Omental fat pad (tissue), 4 donors: ENCODE results near the gene TMEM209. TPM values are rescaled to one million over a fixed set of nuclear protein-coding genes. Genes with fewer than 3 reads are reported as not detected.

ENCODE experiments used
- ATAC-seq: fragments of 150-250 bp; one replicate; pipeline ENCODE4 v1.9.1; 2016; ENCODE audit warnings: mild to moderate bottlenecking, moderate library complexity; ENCODE audit not compliant: low FRiP score
- DNase-seq: peaks from one replicate; pipeline ENCODE4 v3.0.0-alpha.2; 2019; ENCODE audit warnings: low spot score
- CTCF ChIP-seq, 3 donors: fragments of 450-650 bp; IDR thresholded peaks; one replicate each; pipeline ENCODE4 v1.5.1; 2016 to 2017; ENCODE audit warnings: antibody characterized with exemption in 3 of 3, mild to moderate bottlenecking in 3 of 3, moderate library complexity in 2 of 3
- total RNA-seq, 4 donors: library from RNA; depleted of rRNA; stranded (reverse); fragments of >200 nt; gene quantifications; one replicate each; pipeline ENCODE4 v1.1.0, GENCODE V29; 2016

The TMEM209 gene
- total RNA-seq, 4 donors from 2014 or later: 8.9 to 17.2 (median 10.6) TPM

- DNase-seq (no peak), ATAC-seq (no peak)
Observed at GRCh38 chr7:130224210-130224609, 19.0 kb upstream of the TMEM209 start.

DNA sequence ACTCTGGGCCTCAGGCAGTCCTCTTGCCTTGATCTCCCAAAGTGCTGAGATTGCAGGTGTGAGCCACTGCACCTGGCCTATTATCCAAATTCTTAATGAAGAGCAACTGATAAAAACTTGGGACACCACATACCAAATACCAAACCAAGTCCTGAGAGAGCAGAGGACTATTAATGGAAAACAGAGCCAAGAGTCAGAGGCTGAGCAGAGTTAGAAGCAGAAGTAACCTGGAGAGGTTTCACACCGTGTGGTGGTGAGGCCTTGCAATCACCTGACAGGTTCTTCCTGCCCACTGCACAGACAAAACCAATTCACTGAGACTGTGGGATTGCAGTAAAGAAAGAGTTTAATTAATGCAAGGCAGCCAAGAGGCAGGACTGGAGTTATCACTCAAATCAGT lies 18.4 kb upstream of the TMEM209 start:
- TF ChIP-seq CTCF (IDR thresholded peaks at IDR 0.05): no peak
- no peak for DNase-seq
- no peak for ATAC-seq

More at GRCh38 chr7:130224210-130224609, 19.0 kb upstream of the TMEM209 start:
- no peak for TF ChIP-seq CTCF (IDR thresholded peaks at IDR 0.05)

- no peak for ATAC-seq
- no peak for DNase-seq
- TF ChIP-seq CTCF (IDR thresholded peaks at IDR 0.05): no peak
Observed at GRCh38 chr7:130221746-130222145, 16.5 kb upstream of the TMEM209 start.

DNA sequence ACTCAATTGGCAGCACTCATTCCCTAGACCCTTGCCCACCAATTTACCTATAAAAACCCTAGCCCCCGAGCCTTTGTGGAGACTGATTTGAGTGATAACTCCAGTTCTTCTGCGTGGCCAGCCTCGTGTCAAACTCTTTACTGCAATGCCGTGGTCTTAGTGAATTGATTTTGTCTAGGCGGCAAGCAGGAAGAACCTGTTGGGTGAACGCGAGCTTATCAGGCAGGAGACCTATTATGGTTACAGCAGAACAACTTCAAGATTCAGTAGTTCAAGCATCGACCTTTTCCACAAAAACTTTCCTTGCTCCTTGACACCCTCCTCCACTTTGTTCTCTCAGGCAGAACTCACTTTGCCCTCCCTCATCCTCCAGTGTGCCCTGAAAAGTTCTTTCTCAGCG lies 14.7 kb upstream of the TMEM209 start:
- DNase-seq (no peak), ATAC-seq (no peak)
- no peak for TF ChIP-seq CTCF (IDR thresholded peaks at IDR 0.05)

DNA sequence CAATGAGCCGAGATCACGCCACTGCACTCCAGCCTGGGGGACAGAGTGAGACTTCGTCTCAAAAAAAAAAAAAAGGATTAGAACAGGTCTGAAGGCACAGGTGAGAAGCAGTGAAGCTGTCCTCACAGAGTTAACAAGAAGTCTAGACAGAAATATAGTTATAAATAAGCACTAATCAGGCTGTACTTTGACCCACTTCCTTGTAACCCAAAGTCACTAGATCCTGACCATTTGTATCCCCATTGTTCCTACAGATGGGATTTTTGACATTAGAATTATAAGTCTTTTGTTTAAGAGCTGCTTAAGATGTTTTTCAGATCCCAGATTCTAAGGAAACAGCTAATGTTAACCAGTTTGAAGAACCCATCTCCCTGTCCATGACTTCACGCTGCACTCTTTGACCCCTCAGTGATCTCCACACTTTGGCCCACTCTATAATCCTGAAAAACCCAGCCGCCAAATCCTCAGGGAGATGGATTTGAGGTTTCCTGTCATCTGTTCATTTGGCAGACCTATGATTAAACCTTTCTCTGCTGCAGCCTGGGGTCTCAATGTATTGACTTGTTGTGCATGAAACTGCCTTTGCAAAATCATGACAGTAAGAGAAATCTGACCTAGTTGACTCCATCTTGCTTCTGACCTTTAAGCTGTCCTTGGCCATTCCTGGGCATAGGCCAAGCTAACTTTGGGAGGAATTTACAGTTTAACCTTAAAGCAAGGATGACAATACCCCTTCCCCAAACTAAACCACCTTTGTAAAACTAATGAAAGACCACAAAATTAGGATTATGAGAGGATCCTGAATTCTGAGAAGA lies 13.8 kb upstream of the TMEM209 start:
- TF ChIP-seq CTCF (IDR thresholded peaks at IDR 0.05): no peak
- DNase-seq (no peak), ATAC-seq (no peak)

GRCh38 chr7:130216750-130217149 lies 11.5 kb upstream of the TMEM209 start:
- no peak for ATAC-seq
- TF ChIP-seq CTCF (IDR thresholded peaks at IDR 0.05): no peak
- DNase-seq: no peak

GRCh38 chr7:130216025-130216424 lies 10.8 kb upstream of the TMEM209 start:
- ATAC-seq: no peak
- no peak for DNase-seq
- TF ChIP-seq CTCF (IDR thresholded peaks at IDR 0.05): no peak
